Measurements from ENCODE around the gene PHF19. TPM values are rescaled to one million over a fixed set of nuclear protein-coding genes. Genes with fewer than 3 reads are reported as not detected.

The PHF19 gene
- total and polyA plus RNA-seq, 2 experiments from 2014 or later = 16.8 to 31.0 TPM

DNA sequence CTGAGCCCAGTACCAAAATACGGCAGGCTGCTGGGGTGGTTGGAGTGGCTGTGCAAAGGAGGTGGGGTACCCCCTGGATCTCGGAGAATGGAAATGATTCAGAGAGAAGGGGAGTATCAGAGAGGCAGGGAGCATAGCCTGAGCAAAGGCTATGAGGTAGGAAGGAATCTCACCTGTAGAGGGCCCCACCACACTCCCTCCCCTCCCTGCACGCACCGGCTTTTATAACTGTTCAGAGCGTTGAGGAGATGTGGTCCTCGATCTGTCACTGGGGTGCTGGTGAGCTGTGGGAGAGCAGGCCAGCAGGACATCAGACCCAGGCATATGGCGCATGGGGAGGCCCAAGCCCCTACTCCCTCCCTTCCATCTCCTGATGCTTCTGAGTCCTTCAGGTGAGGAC lies 13.2 kb downstream of the PHF19 start:
- Histone ChIP-seq H2AFZ (no peak overlapping the region), H3K4me3 (no peak overlapping the region), H3K27ac (ENCODE audit: low read depth) (no peak overlapping the region), H3K36me3 (ENCODE audit: insufficient read depth) (no peaks in the 10 kb centered on the region; the same call in 1 of the 2 replicates), H3K4me1 (ENCODE audit: insufficient read depth) (no peaks in the 10 kb centered on the region; the same call in 1 of the 2 replicates), H3K9me2 (ENCODE audit: insufficient read depth) (no peaks in the 10 kb centered on the region), H3K4me2 (no peak overlapping the region), H3F3A (replicated peaks; ENCODE audit: low read depth) (no peaks in the 10 kb centered on the region; the same call in 1 of the 2 replicates), H3K79me2 (replicated peaks; ENCODE audit: insufficient read depth) (no peaks in the 10 kb centered on the region), H3K27me3 (ENCODE audit: insufficient read depth) (no peaks in the 10 kb centered on the region), H4K20me1 (replicated peaks; ENCODE audit: insufficient read depth) (no peaks in the 10 kb centered on the region; the same call in 1 of the 2 replicates)
- DNase-seq (ENCODE audit: low spot score) (peak; percentile 70), ATAC-seq (peak; percentile 38)
- no peak overlapping the region for H3K4me3 Mint-ChIP-seq
- H3K9me3 Mint-ChIP-seq = no peaks in the 10 kb centered on the region
- H3K36me3 Mint-ChIP-seq (ENCODE audit: low read depth) = peaks cover 9% of the 10 kb centered on the region
- peaks cover 12% of the 10 kb centered on the region for H3K4me1 Mint-ChIP-seq
- H3K27ac Mint-ChIP-seq = no peak overlapping the region
- H3K27me3 Mint-ChIP-seq (ENCODE audit: insufficient read depth, low read depth, poor library complexity) = peaks cover 8% of the 10 kb centered on the region
- TF ChIP-seq, protein P1, sequence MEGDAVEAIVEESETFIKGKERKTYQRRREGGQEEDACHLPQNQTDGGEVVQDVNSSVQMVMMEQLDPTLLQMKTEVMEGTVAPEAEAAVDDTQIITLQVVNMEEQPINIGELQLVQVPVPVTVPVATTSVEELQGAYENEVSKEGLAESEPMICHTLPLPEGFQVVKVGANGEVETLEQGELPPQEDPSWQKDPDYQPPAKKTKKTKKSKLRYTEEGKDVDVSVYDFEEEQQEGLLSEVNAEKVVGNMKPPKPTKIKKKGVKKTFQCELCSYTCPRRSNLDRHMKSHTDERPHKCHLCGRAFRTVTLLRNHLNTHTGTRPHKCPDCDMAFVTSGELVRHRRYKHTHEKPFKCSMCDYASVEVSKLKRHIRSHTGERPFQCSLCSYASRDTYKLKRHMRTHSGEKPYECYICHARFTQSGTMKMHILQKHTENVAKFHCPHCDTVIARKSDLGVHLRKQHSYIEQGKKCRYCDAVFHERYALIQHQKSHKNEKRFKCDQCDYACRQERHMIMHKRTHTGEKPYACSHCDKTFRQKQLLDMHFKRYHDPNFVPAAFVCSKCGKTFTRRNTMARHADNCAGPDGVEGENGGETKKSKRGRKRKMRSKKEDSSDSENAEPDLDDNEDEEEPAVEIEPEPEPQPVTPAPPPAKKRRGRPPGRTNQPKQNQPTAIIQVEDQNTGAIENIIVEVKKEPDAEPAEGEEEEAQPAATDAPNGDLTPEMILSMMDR (conservative IDR thresholded peaks at IDR 0.05; ENCODE audit: low read depth in 2 of 2) = peak; percentile 47 to 73
- TF ChIP-seq POLR2AphosphoS5 (IDR thresholded peaks at IDR 0.05; ENCODE audit: low read depth) = no peak

- ATAC-seq = peak; percentile 59
- no peak for TF ChIP-seq ZNF331 (CRISPR knock-in tag; IDR thresholded peaks at IDR 0.05; ENCODE audit: low read depth)
- TF ChIP-seq, protein P1 (conservative IDR thresholded peaks at IDR 0.05; ENCODE audit: low read depth in 2 of 2) = peak in 1 of 2 experiments; percentile 62; a peak in 2 of 4 replicates
- Histone ChIP-seq H3K4me2 (no peak overlapping the region), H3K27me3 (ENCODE audit: insufficient read depth) (no peaks in the 10 kb centered on the region), H3K4me1 (ENCODE audit: insufficient read depth) (no peaks in the 10 kb centered on the region), H2AFZ (no peak overlapping the region), H3K9me2 (ENCODE audit: insufficient read depth) (no peaks in the 10 kb centered on the region), H3K36me3 (ENCODE audit: insufficient read depth) (no peaks in the 10 kb centered on the region; the same call in 1 of the 2 replicates), H3K4me3 (no peak overlapping the region), H3K27ac (ENCODE audit: low read depth) (no peak overlapping the region), H3K79me2 (replicated peaks; ENCODE audit: insufficient read depth) (no peaks in the 10 kb centered on the region), H4K20me1 (replicated peaks; ENCODE audit: insufficient read depth) (no peaks in the 10 kb centered on the region; the same call in 1 of the 2 replicates), H3F3A (replicated peaks; ENCODE audit: low read depth) (no peaks in the 10 kb centered on the region)
- Mint-ChIP-seq H3K9me3 (no peaks in the 10 kb centered on the region), H3K36me3 (ENCODE audit: low read depth) (peaks cover 11% of the 10 kb centered on the region), H3K4me1 (peaks cover 4% of the 10 kb centered on the region; the same call in 2 of the 3 replicates), H3K27me3 (ENCODE audit: insufficient read depth, low read depth, poor library complexity) (peaks cover 9% of the 10 kb centered on the region), H3K4me3 (no peak overlapping the region), H3K27ac (no peak overlapping the region)
- DNase-seq (ENCODE audit: low spot score) = peak; percentile 52
These were observed 14.5 kb downstream of the PHF19 start for GRCh38 chr9:120862452-120862851.

DNA sequence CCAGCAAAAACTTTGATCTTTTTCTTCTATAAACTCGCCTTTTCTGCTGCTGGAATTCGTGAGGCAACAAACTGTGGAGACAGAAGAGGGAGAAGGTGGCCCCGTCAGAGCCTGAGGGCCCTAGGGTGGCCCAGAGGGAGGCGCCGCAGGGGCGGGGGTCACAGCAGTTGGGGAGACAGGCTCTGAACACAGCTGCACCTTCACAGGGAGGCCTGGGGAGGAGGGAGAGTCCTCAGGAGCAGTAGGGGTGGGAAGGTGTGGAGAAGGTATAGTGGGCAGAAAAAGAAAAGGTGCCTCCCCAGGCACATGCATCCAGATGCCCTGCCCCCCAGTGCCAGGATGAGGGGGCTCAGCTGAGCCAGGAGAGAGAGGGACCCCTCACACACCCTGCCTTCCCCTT lies 15.1 kb downstream of the PHF19 start:
- H3K4me2 ChIP-seq = no peak overlapping the region
- H4K20me1 ChIP-seq (replicated peaks; ENCODE audit: insufficient read depth) = no peaks in the 10 kb centered on the region; the same call in 1 of the 2 replicates
- no peaks in the 10 kb centered on the region for H3K27me3 ChIP-seq (ENCODE audit: insufficient read depth)
- H3K36me3 Mint-ChIP-seq (ENCODE audit: low read depth) = peaks cover 11% of the 10 kb centered on the region
- peaks cover 11% of the 10 kb centered on the region for H3K27me3 Mint-ChIP-seq (ENCODE audit: insufficient read depth, low read depth, poor library complexity)
- no peaks in the 10 kb centered on the region for H3F3A ChIP-seq (replicated peaks; ENCODE audit: low read depth)
- H3K79me2 ChIP-seq (replicated peaks; ENCODE audit: insufficient read depth) = no peaks in the 10 kb centered on the region
- no peak overlapping the region for H3K4me3 ChIP-seq
- H3K9me2 ChIP-seq (ENCODE audit: insufficient read depth) = no peaks in the 10 kb centered on the region
- TF ChIP-seq, protein P1 (conservative IDR thresholded peaks at IDR 0.05; ENCODE audit: low read depth in 2 of 2) = 0 out of 4 replicates have a peak, but pooled peaks of 1 of the 2 experiments have one; percentile 3
- no peak for TF ChIP-seq NANOG (IDR thresholded peaks at IDR 0.05; ENCODE audit: borderline replicate concordance)
- no peak overlapping the region for H3K4me3 Mint-ChIP-seq
- no peaks in the 10 kb centered on the region for H3K9me3 Mint-ChIP-seq
- DNase-seq (ENCODE audit: low spot score) (no peak), ATAC-seq (no peak)
- no peak overlapping the region for H3K27ac Mint-ChIP-seq
- peaks cover 4% of the 10 kb centered on the region; the same call in 2 of the 3 replicates for H3K4me1 Mint-ChIP-seq
- H2AFZ ChIP-seq = no peak overlapping the region
- no peaks in the 10 kb centered on the region for H3K4me1 ChIP-seq (ENCODE audit: insufficient read depth)
- no peaks in the 10 kb centered on the region; the same call in 1 of the 2 replicates for H3K36me3 ChIP-seq (ENCODE audit: insufficient read depth)
- no peak overlapping the region for H3K27ac ChIP-seq (ENCODE audit: low read depth)

All from GM23338 (cell line).